MCF 10A (cell line): ENCODE data around the gene LRRFIP2. TPM values are rescaled to one million over a fixed set of nuclear protein-coding genes. Genes with fewer than 3 reads are reported as not detected.

Source experiments
- BruUV-seq: library from RNA; stranded (reverse); fragments of 400-500 nt; replicated peaks from 2 replicates; lab custom pipeline; 2021; lab: Mats Ljungman, UMichigan
- CTCF ChIA-PET: fragments of 300-600 bp; sonication (Branson Sonifier 250); formaldehyde crosslinking; extraction: SDS; loops from one replicate; lab custom pipeline; 2021; ENCODE audit warnings: antibody characterized with exemption, inconsistent platforms; lab: Yijun Ruan, JAX
- POLR2A ChIA-PET: fragments of 300-600, 350-650 bp; sonication (Branson Sonifier 250); formaldehyde crosslinking; extraction: SDS; loops from one replicate; lab custom pipeline; 2020; ENCODE audit warnings: antibody characterized with exemption, inconsistent platforms; lab: Yijun Ruan, JAX
- DNase-seq: peaks from one replicate; pipeline ENCODE4 v3.0.0-alpha.2; 2018; ENCODE audit not compliant: unreplicated experiment
- H3K27ac Mint-ChIP-seq: one replicate; pipeline ENCODE4 v1.8.0; 2022; ENCODE audit warnings: mild to moderate bottlenecking, low read depth, mixed read lengths; ENCODE audit not compliant: unreplicated experiment
- H3K27me3 Mint-ChIP-seq: one replicate; pipeline ENCODE4 v1.8.0; 2022; ENCODE audit warnings: mixed read lengths; ENCODE audit not compliant: insufficient read depth, unreplicated experiment
- H3K36me3 Mint-ChIP-seq: one replicate; pipeline ENCODE4 v1.8.0; 2022; ENCODE audit warnings: mild to moderate bottlenecking, moderate library complexity, mixed read lengths; ENCODE audit not compliant: insufficient read depth, unreplicated experiment
- H3K4me1 Mint-ChIP-seq: one replicate; pipeline ENCODE4 v1.8.0; 2022; ENCODE audit warnings: mixed read lengths; ENCODE audit not compliant: insufficient read depth, unreplicated experiment
- H3K4me3 Mint-ChIP-seq: one replicate; pipeline ENCODE4 v1.8.0; 2022; ENCODE audit warnings: mild to moderate bottlenecking, moderate library complexity, mixed read lengths; ENCODE audit not compliant: unreplicated experiment
- H3K9me3 Mint-ChIP-seq: one replicate; pipeline ENCODE4 v1.8.0; 2022; ENCODE audit warnings: mixed read lengths; ENCODE audit not compliant: unreplicated experiment
- CTCF ChIP-seq: fragments of 200-600 bp; IDR thresholded peaks from one replicate; pipeline ENCODE4 v1.8.0; 2022; ENCODE audit warnings: antibody characterized with exemption, mild to moderate bottlenecking; ENCODE audit not compliant: unreplicated experiment
- intact Hi-C: fragments of 100-400 bp; cut with micrococcal nuclease; formaldehyde crosslinking; loops from 2 replicates; pipeline ENCODE4 v1.14.1; 2022
- total RNA-seq: library from RNA; stranded (reverse); gene quantifications from 2 replicates; pipeline ENCODE4 v1.2.3, GENCODE V29; 2022

LRRFIP2 gene
- total RNA-seq, 1 experiment from 2014 or later = 76.6 TPM

- POLR2A ChIA-PET = interaction anchor here (1.3 to 2.6 kb wide), 3 partner anchors 9 to 12 kb away, joined by 3 to 6 read pairs (median 4); no protein-coding TSS in a partner anchor
- Mint-ChIP-seq H3K36me3 (peaks cover 7% of the 10 kb centered on the region), H3K27me3 (no peaks in the 10 kb centered on the region), H3K9me3 (no peaks in the 10 kb centered on the region), H3K4me3 (no peak overlapping the region), H3K4me1 (no peaks in the 10 kb centered on the region), H3K27ac (no peak overlapping the region)
- no peak for TF ChIP-seq CTCF
- CTCF ChIA-PET = interaction anchor here (0.6 to 1.6 kb wide), 4 partner anchors 11 to 326 kb away, joined by 3 to 5 read pairs (median 4); no protein-coding TSS in a partner anchor
- no peak for DNase-seq
- intact Hi-C loops = no loop called here
- BruUV-seq = no TSS peak
These were observed 71.1 kb downstream of the LRRFIP2 start for GRCh38 chr3:37103103-37103808.

GRCh38 chr3:37100411-37100810 lies 74.0 kb downstream of the LRRFIP2 start:
- H3K27me3 Mint-ChIP-seq = no peaks in the 10 kb centered on the region
- TF ChIP-seq CTCF = no peak
- no TSS peak for BruUV-seq

GRCh38 chr3:37099469-37099868 lies 74.9 kb downstream of the LRRFIP2 start:
- POLR2A ChIA-PET = interaction anchor here (1.1 to 1.6 kb wide), 2 partner anchors 10 to 15 kb away, joined by 3 to 7 read pairs; no protein-coding TSS in a partner anchor
- intact Hi-C loops = no loop called here
- H3K27ac Mint-ChIP-seq = no peak overlapping the region
- no peak for TF ChIP-seq CTCF
- CTCF ChIA-PET = interaction anchor here (1.0 to 1.7 kb wide), 2 partner anchors 9 to 39 kb away, joined by 3 to 4 read pairs; no protein-coding TSS in a partner anchor
- no TSS peak for BruUV-seq
- H3K4me1 Mint-ChIP-seq = peaks cover 4% of the 10 kb centered on the region
- peaks cover 7% of the 10 kb centered on the region for H3K36me3 Mint-ChIP-seq
- no peak for DNase-seq
- no peak overlapping the region for H3K4me3 Mint-ChIP-seq
- H3K9me3 Mint-ChIP-seq = no peaks in the 10 kb centered on the region
- H3K27me3 Mint-ChIP-seq = no peaks in the 10 kb centered on the region

More at GRCh38 chr3:37100411-37100810, 74.0 kb downstream of the LRRFIP2 start:
- no peak overlapping the region for H3K27ac Mint-ChIP-seq
- H3K4me1 Mint-ChIP-seq = peaks cover 4% of the 10 kb centered on the region
- intact Hi-C loops = no loop called here
- DNase-seq = no peak
- H3K36me3 Mint-ChIP-seq = peaks cover 7% of the 10 kb centered on the region
- H3K9me3 Mint-ChIP-seq = no peaks in the 10 kb centered on the region
- H3K4me3 Mint-ChIP-seq = no peak overlapping the region
- ChIA-PET CTCF (no interaction called here), POLR2A (no interaction called here)

GRCh38 chr3:37098884-37099283 lies 75.5 kb downstream of the LRRFIP2 start:
- Mint-ChIP-seq H3K9me3 (no peaks in the 10 kb centered on the region), H3K4me1 (peaks cover 4% of the 10 kb centered on the region), H3K36me3 (peaks cover 7% of the 10 kb centered on the region), H3K27ac (no peak overlapping the region), H3K4me3 (no peak overlapping the region), H3K27me3 (no peaks in the 10 kb centered on the region)
- ChIA-PET CTCF (interaction anchor here (0.7 to 1.7 kb wide), 3 partner anchors 9 to 92 kb away, joined by 3 to 4 read pairs (median 4); no protein-coding TSS in a partner anchor), POLR2A (interaction anchor here (1.1 to 1.6 kb wide), 2 partner anchors 11 to 16 kb away, joined by 3 to 7 read pairs; no protein-coding TSS in a partner anchor)
- no peak for DNase-seq
- TF ChIP-seq CTCF = no peak
- intact Hi-C loops = no loop called here
- BruUV-seq = no TSS peak
